ENCODE measurements around the gene ATXN7L3.

The ATXN7L3 gene

DNA sequence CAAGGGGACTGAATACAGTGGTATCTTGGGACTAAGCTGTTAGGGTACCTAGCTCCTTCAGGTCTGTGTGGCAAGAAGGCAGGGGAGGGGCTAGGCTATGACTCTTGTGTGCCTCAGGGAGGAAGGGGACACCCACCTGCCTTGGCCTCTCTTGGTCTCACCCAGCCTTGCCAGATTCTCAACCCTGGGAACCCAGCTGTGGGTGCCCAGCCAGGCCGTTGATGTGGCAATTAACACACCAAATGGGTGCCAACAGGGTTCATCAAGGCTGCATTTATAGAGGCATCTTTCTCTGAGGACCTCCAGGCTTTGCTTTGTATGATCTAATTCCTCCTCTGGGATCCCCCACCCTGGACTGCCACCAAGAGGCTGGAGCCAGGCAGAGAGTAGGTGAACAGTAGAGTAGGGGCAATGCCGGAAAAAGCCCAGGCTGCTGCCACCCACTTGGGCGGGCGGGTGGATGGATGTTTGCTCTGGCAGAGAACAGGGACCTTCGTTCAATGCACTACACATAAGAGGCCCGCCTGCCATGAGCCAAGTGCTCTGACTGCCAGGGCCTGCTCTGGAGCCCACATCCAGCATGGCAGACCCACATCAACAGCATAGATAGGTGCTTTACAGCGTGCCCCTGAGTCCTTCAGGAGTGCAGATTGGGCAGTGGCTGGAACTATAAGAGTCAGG lies 32.4 kb downstream of the ATXN7L3 start:
- TF ChIP-seq, protein P1, sequence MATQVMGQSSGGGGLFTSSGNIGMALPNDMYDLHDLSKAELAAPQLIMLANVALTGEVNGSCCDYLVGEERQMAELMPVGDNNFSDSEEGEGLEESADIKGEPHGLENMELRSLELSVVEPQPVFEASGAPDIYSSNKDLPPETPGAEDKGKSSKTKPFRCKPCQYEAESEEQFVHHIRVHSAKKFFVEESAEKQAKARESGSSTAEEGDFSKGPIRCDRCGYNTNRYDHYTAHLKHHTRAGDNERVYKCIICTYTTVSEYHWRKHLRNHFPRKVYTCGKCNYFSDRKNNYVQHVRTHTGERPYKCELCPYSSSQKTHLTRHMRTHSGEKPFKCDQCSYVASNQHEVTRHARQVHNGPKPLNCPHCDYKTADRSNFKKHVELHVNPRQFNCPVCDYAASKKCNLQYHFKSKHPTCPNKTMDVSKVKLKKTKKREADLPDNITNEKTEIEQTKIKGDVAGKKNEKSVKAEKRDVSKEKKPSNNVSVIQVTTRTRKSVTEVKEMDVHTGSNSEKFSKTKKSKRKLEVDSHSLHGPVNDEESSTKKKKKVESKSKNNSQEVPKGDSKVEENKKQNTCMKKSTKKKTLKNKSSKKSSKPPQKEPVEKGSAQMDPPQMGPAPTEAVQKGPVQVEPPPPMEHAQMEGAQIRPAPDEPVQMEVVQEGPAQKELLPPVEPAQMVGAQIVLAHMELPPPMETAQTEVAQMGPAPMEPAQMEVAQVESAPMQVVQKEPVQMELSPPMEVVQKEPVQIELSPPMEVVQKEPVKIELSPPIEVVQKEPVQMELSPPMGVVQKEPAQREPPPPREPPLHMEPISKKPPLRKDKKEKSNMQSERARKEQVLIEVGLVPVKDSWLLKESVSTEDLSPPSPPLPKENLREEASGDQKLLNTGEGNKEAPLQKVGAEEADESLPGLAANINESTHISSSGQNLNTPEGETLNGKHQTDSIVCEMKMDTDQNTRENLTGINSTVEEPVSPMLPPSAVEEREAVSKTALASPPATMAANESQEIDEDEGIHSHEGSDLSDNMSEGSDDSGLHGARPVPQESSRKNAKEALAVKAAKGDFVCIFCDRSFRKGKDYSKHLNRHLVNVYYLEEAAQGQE (IDR thresholded peaks at IDR 0.05; ENCODE audit: low read depth): no peak
- no peak for TF ChIP-seq FOXM1 (IDR thresholded peaks at IDR 0.05; ENCODE audit: borderline replicate concordance, low read depth)
- no peak for TF ChIP-seq EGR1 (IDR thresholded peaks at IDR 0.05)
- TF ChIP-seq CEBPB (IDR thresholded peaks at IDR 0.05): no peak
- TF ChIP-seq, protein P2, sequence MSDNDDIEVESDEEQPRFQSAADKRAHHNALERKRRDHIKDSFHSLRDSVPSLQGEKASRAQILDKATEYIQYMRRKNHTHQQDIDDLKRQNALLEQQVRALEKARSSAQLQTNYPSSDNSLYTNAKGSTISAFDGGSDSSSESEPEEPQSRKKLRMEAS (IDR thresholded peaks at IDR 0.05): no peak
- TF ChIP-seq RAD21 (IDR thresholded peaks at IDR 0.05; ENCODE audit: low read depth): no peak
- no peak for TF ChIP-seq TEAD4 (IDR thresholded peaks at IDR 0.05)
- TF ChIP-seq ZBTB7A (IDR thresholded peaks at IDR 0.05; ENCODE audit: low read depth): no peak
- TF ChIP-seq TAF1 (IDR thresholded peaks at IDR 0.05; ENCODE audit: low read depth): no peak
- TF ChIP-seq, protein P3, sequence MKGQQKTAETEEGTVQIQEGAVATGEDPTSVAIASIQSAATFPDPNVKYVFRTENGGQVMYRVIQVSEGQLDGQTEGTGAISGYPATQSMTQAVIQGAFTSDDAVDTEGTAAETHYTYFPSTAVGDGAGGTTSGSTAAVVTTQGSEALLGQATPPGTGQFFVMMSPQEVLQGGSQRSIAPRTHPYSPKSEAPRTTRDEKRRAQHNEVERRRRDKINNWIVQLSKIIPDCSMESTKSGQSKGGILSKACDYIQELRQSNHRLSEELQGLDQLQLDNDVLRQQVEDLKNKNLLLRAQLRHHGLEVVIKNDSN (IDR thresholded peaks at IDR 0.05): no peak
- TF ChIP-seq EP300 (IDR thresholded peaks at IDR 0.05; ENCODE audit: borderline replicate concordance): no peak
- TF ChIP-seq YY1 (IDR thresholded peaks at IDR 0.05; ENCODE audit: low read depth): no peak
- no peak for TF ChIP-seq NFIC (IDR thresholded peaks at IDR 0.05)
- TF ChIP-seq CREB1 (IDR thresholded peaks at IDR 0.05; ENCODE audit: low read depth): no peak
- no peak for TF ChIP-seq TCF12 (IDR thresholded peaks at IDR 0.05; ENCODE audit: low read depth)

DNA sequence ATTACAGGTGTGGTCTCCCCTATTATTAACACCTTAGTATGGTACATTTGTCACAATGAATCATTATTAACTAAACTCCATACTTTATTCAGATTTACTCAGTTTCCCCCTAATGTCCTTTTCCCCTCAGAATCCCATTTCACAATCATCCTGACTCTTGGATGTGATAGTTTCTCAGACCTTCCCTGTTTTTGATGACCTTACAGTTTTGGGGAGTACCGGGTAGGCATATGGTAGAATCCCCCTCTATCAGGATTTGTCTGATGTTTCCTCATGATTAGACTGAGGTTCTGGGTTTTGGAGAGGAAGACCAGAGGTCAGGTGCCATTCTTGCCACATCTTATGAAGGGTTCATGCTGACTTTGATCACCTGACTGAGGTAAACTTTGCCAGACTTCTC lies 35.2 kb downstream of the ATXN7L3 start:
- TF ChIP-seq EGR1 (IDR thresholded peaks at IDR 0.05) (no peak), EP300 (IDR thresholded peaks at IDR 0.05; ENCODE audit: borderline replicate concordance) (no peak)
- TF ChIP-seq, protein P1 (IDR thresholded peaks at IDR 0.05; ENCODE audit: low read depth): no peak

DNA sequence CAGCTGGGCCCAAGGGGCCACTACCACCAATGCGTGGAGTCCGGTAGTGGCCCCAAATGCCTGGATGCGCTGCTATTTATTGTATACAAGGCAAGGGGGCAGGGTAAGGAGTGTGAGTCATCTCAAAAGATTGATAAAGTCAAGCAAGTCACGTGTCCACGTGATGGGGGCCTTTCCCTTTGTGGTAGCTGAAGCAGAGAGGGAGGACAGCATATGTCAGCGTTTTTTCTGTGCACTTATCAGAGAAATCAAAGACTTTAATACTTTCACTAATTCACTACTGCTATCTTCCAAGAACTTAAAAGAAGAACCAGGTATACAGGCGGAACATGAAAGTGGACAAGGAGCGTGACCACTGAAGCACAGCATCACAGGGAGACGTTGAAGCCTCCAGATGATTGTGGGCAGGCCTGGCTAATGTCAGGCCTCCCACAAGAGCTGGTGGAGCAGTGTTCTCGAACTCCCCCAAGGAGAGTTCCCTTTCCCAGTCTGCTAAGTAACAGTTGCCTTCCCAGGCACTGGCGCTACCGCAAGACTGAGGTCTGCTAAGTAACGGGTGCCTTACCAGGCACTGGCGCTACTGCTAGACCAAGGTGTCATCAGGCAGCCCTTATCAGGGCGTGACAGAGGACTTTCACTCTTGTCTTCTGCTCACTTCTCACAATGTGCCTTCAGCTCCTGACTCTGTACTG lies 40.0 kb downstream of the ATXN7L3 start:
- no peak for TF ChIP-seq TEAD4 (IDR thresholded peaks at IDR 0.05)
- no peak for TF ChIP-seq NFIC (IDR thresholded peaks at IDR 0.05)
- TF ChIP-seq YY1 (IDR thresholded peaks at IDR 0.05; ENCODE audit: low read depth): no peak

DNA sequence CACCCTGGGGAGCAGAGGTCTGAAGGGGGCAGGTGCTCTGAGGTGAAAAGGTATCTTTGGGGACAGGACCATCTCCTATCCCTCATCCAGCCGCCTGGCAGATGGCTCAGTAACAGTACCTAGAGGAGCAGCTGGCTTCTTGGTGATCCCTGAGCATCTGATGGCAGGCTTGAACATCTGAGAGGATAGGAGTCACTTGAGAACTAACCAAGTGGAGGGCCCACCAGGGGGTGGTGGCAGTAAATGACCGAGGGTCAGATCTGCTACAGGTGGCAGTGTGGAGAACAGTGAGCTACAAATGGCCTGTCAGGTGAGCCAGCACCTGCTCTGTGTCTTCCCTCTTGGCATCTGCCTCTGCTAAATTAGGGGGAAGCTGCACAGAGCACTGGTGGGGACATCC lies 44.2 kb downstream of the ATXN7L3 start:
- TF ChIP-seq TAF1 (IDR thresholded peaks at IDR 0.05; ENCODE audit: low read depth) (no peak), ZBTB7A (IDR thresholded peaks at IDR 0.05; ENCODE audit: low read depth) (no peak), TCF12 (IDR thresholded peaks at IDR 0.05; ENCODE audit: low read depth) (no peak), NFIC (IDR thresholded peaks at IDR 0.05) (no peak), EP300 (IDR thresholded peaks at IDR 0.05; ENCODE audit: borderline replicate concordance) (no peak), FOXM1 (IDR thresholded peaks at IDR 0.05; ENCODE audit: borderline replicate concordance, low read depth) (no peak), CREB1 (IDR thresholded peaks at IDR 0.05; ENCODE audit: low read depth) (no peak)
- TF ChIP-seq, protein P2 (IDR thresholded peaks at IDR 0.05): no peak
- TF ChIP-seq, protein P3 (IDR thresholded peaks at IDR 0.05): no peak

DNA sequence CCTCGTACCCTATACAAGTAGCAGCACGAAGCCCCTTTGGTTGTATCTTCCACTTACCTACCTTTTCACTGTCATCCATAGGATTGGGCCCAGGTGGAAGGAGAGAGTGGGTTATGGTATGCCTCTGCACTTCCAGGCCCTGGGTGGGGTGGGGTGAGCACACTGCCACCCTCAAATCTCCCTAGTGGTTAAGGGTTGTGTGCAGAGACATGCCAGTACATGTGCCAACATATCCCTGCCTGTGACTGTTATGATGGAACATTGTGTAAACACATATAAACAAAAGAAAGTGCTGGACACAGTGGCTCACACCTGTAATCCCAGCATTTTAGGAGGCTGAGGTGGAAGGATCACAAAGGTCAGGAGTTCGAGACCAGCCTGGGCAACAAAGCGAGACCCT lies 46.8 kb downstream of the ATXN7L3 start:
- no peak for TF ChIP-seq TEAD4 (IDR thresholded peaks at IDR 0.05)

DNA sequence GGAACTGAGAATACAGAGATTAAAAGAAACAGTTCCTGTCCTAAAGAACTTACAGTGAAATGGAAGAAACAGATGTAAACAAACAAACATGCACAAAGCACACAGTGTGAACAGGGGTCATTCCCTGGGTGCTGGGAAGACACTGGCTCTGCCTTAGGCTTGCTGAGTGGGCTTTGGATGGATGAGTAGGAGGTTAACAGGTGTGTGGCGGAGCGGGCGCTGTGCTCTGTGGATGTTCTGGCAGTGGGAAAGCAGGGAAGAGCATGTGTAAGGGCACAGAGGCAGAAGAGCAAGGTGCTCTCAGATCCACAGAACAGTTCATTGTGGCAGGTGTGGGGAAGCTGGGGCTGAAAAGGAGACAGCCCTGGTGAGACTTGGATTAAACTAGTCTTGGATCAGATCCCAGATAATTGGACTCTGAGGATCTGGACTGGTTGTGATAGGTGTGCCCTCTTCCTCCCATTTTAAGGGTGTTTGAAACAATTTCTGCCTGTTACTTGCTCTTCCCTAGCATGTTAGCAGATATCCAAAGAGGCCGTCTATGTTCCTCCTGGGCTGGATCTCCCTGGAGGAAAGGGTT lies 49.8 kb downstream of the ATXN7L3 start:
- TF ChIP-seq NFIC (IDR thresholded peaks at IDR 0.05) (no peak), ZBTB7A (IDR thresholded peaks at IDR 0.05; ENCODE audit: low read depth) (no peak), EGR1 (IDR thresholded peaks at IDR 0.05) (no peak), TEAD4 (IDR thresholded peaks at IDR 0.05) (no peak), TCF12 (IDR thresholded peaks at IDR 0.05; ENCODE audit: low read depth) (no peak), EP300 (IDR thresholded peaks at IDR 0.05; ENCODE audit: borderline replicate concordance) (no peak), CEBPB (IDR thresholded peaks at IDR 0.05) (no peak), YY1 (IDR thresholded peaks at IDR 0.05; ENCODE audit: low read depth) (no peak), TAF1 (IDR thresholded peaks at IDR 0.05; ENCODE audit: low read depth) (no peak), RAD21 (IDR thresholded peaks at IDR 0.05; ENCODE audit: low read depth) (no peak), CREB1 (IDR thresholded peaks at IDR 0.05; ENCODE audit: low read depth) (no peak), FOXM1 (IDR thresholded peaks at IDR 0.05; ENCODE audit: borderline replicate concordance, low read depth) (no peak)
- TF ChIP-seq, protein P1 (IDR thresholded peaks at IDR 0.05; ENCODE audit: low read depth): no peak
- TF ChIP-seq, protein P3 (IDR thresholded peaks at IDR 0.05): no peak
- TF ChIP-seq, protein P2 (IDR thresholded peaks at IDR 0.05): no peak

All from Ishikawa (cell line).